Measurements from ENCODE around the gene ATP5F1D.
A peak's percentile ranks its signal among the peaks of the same experiment; 100 is the strongest.
"Not testable (repeated sequence)": the region's sequence is repeated elsewhere in the genome, so short reads cannot be mapped to it uniquely, and the experiment has no call there.

Gene ATP5F1D

GRCh38 chr19:1241417-1242095 is at the start of gene ATP5F1D:
ATP5F1D (plus strand) TSS chr19:1241751; CDS start chr19:1241851, 100 bp downstream.
- DNase-seq, result no peak

GRCh38 chr19:1199531-1199930 is 42.0 kb upstream of the ATP5F1D start:
- no peak for DNase-seq

- not testable (repeated sequence) for DNase-seq
Measured at GRCh38 chr19:1200614-1201013, 40.9 kb upstream of the ATP5F1D start.

- peak; percentile 83 for DNase-seq
Measured at GRCh38 chr19:1205114-1206099, 36.1 kb upstream of the ATP5F1D start, which contains the start of gene STK11. STK11 (plus strand) TSS chr19:1205778; CDS start chr19:1206914, 1,136 bp downstream.

- no peak for DNase-seq
Measured at GRCh38 chr19:1206150-1206863, 35.2 kb upstream of the ATP5F1D start.

- no peak for DNase-seq
Measured at GRCh38 chr19:1206864-1207450, 34.6 kb upstream of the ATP5F1D start.

GRCh38 chr19:1208830-1209229 is 32.7 kb upstream of the ATP5F1D start:
- not testable (repeated sequence) for DNase-seq

GRCh38 chr19:1210227-1210538 is 31.4 kb upstream of the ATP5F1D start:
- no peak for DNase-seq

- no peak for DNase-seq
Measured at GRCh38 chr19:1211494-1212234, 29.9 kb upstream of the ATP5F1D start.

- DNase-seq, result no peak
Measured at GRCh38 chr19:1213391-1214286, 27.9 kb upstream of the ATP5F1D start.

GRCh38 chr19:1214299-1214861 is 27.2 kb upstream of the ATP5F1D start:
- DNase-seq, result no peak

GRCh38 chr19:1214862-1215731 is 26.5 kb upstream of the ATP5F1D start:
- DNase-seq, result no peak

GRCh38 chr19:1216756-1217155 is 24.8 kb upstream of the ATP5F1D start:
- no peak for DNase-seq

GRCh38 chr19:1217366-1217765 is 24.2 kb upstream of the ATP5F1D start:
- no peak for DNase-seq

GRCh38 chr19:1218751-1219567 is 22.6 kb upstream of the ATP5F1D start:
- DNase-seq, result no peak

GRCh38 chr19:1219786-1220476 is 21.6 kb upstream of the ATP5F1D start:
- DNase-seq, result no peak

- DNase-seq, result no peak
Measured at GRCh38 chr19:1220477-1220930, 21.0 kb upstream of the ATP5F1D start.

Measured in cortex of kidney (tissue), 1 donor.